ENCODE data around the gene CHAC1. TPM values are rescaled to one million over a fixed set of nuclear protein-coding genes. Genes with fewer than 3 reads are reported as not detected.
A peak's percentile ranks its signal among the peaks of the same experiment; 100 is the strongest.
"Not testable (repeated sequence)": the region's sequence is repeated elsewhere in the genome, so short reads cannot be mapped to it uniquely, and the experiment has no call there.

CHAC1 gene
- polyA plus RNA-seq, 6 donors from 2014 or later: 0.22 to 0.73 TPM; not detected in 4

DNA sequence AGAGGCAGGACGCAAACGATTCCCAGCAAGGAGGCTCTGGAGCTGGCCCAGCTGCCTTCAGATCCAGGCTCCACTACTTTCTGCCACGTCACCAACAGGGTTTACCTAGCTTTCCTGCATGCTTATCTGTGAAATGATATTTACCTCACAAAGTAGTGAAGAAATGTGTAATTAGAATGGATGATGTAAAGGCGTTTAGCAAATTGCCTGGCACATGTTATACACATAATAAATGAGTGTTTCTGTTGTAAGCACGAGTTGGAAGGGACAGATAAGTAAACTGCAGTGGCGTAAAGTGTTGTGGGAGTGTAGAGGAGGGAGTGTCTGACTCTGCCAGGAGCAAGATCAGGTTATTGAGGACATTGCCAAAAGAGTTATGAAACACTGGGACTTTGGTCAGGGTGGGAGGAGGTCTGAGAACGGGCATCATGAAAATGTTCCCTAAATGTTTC, 3.5 kb upstream of the CHAC1 start:
- H3K36me3 Mint-ChIP-seq: no peaks in the 10 kb centered on the region
- H3K27me3 Mint-ChIP-seq: peaks cover 21 to 24% (median 23%) of the 10 kb centered on the region in 3 donors
- no peaks in the 10 kb centered on the region for H3K9me3 Mint-ChIP-seq
- H3K4me3 Mint-ChIP-seq: no peak overlapping the region
- peaks cover 9 to 23% (median 20%) of the 10 kb centered on the region in 3 donors for H3K4me1 Mint-ChIP-seq
- ATAC-seq (ENCODE audit: low read depth in 2 of 2) (no peak), DNase-seq (no peak)
- peak overlapping the region in 1 of 6 donors; percentile 1 for H3K27ac Mint-ChIP-seq

DNA sequence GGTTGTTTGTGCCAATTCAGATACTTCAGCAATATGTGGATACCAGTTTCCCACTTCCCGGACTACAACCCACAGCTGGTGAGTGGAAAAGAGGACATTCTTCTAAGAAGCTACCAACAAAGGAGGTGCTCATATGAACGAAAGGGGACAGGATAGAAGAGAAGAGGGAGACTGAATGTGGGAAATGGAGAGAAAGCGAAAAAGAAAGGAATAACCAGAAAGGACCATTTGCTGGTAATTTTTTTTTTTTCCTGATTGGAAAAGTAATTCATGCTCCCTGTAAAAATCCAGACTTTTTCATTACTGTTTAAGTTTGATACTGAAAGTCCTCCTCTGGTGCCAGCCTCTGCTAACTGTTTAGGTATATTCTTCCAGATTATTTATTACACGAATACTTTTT, 1.5 kb upstream of the CHAC1 start:
- Mint-ChIP-seq H3K36me3 (no peaks in the 10 kb centered on the region), H3K4me3 (peak overlapping the region in 7 of 8 donors; percentile 22 to 95 (median 64)), H3K27me3 (peaks cover 20 to 23% (median 21%) of the 10 kb centered on the region in 3 donors), H3K27ac (no peak overlapping the region), H3K4me1 (peaks cover 9 to 23% (median 20%) of the 10 kb centered on the region in 3 donors), H3K9me3 (no peaks in the 10 kb centered on the region)
- no peak for DNase-seq
- ATAC-seq (ENCODE audit: low read depth in 2 of 2): no peak

DNA sequence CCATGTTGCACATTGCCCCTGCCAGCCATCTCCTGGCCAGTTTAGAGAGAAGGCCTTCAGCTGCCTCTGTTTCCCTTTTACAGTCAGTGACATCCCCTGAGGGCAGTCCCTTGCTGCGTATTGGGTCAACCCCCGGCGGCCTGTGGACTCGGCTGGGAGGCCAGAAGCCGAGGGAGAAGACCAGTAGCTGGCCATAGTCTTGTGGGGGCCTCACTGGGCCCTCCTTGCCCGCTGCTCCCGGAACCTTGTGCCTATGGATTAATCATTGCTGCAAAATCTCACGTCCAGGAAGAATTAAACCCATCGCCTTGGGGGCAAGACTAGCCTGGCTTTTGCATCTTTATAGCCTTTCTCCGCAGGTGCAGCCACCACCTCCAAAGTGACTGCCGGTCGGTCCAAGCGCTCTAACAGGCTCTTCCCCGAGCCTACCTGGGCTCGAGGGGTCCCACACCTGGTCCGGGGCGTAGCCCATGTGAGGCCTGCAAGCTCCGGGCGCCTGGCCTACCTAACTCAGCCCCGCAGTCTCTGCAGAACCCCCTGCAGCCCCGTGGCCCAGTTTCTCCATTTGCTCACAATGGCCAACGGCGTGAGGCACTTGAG, 870 bp upstream of the CHAC1 start:
- H3K9me3 Mint-ChIP-seq: no peaks in the 10 kb centered on the region
- ATAC-seq (ENCODE audit: low read depth in 2 of 2): no peak
- H3K4me1 Mint-ChIP-seq: peaks cover 9 to 23% (median 20%) of the 10 kb centered on the region in 3 donors
- peak overlapping the region in 2 of 6 donors; percentile 72 to 78 for H3K27ac Mint-ChIP-seq
- H3K27me3 Mint-ChIP-seq: peaks cover 20 to 21% (median 21%) of the 10 kb centered on the region in 3 donors
- no peak for DNase-seq
- H3K36me3 Mint-ChIP-seq: no peaks in the 10 kb centered on the region
- H3K4me3 Mint-ChIP-seq: peak overlapping the region; percentile 86 to 96 (median 94)

DNA sequence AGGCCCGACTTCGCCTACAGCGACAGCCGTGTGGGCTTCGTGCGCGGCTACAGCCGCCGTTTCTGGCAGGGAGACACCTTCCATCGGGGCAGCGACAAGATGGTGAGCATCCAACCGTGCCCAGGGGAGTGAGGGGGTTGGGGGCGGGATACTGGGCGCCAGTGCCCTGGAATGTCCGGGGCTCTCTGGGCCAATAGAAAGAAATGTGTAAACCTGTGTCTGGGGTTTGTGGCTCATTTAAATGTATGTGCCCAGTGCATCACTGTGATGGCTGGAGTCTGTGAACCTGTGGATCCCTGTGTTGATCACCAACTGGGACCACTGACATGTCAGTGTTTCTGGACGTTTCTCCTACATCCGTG, 423 bp downstream of the CHAC1 start:
- DNase-seq: no peak
- H3K27me3 Mint-ChIP-seq: peaks cover 12 to 14% (median 12%) of the 10 kb centered on the region in 3 donors

DNA sequence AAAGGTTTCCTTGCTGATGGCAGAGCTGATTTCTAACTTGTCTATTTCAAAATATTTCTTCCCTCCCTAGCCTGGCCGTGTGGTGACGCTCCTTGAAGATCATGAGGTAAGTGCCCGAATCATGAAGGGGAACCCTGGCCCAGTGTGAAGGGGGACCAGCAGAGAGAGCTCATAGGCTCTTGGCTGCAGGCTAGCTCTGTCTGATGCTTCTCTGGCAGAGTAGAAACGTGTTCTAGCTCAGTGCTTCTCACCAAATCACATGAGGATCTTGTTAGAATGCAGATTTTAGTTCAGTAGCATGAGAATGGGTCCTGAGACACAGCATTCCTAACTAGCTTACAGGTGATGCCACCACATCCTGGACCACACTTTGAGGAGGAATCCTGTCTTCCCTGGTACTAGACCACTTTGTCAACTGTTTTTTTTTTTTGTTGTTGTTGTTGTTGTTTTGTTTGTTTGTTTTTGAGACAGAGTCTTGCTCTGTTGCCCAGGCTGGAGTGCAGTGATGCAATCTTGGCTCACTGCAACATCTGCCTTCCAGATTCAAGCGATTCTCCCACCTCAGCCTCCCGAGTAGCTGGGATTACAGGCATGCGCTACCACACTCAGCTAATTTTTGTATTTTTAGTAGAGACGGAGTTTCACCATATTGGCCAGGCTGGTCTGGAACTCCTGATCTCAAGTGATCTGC, 1.0 kb downstream of the CHAC1 start:
- Mint-ChIP-seq H3K27ac (peak overlapping the region in 4 of 6 donors; percentile 54 to 88 (median 77)), H3K4me3 (peak overlapping the region; percentile 86 to 96 (median 94)), H3K4me1 (peaks cover 14 to 25% (median 20%) of the 10 kb centered on the region in 3 donors)
- not testable (repeated sequence) for H3K36me3 Mint-ChIP-seq; H3K27me3 Mint-ChIP-seq; ATAC-seq (ENCODE audit: low read depth in 2 of 2); DNase-seq; H3K9me3 Mint-ChIP-seq

More for the DNA sequence above, 423 bp downstream of the CHAC1 start:
- H3K27ac Mint-ChIP-seq: peak overlapping the region in 1 of 6 donors; percentile 54
- no peak for ATAC-seq (ENCODE audit: low read depth in 2 of 2)
- no peaks in the 10 kb centered on the region for H3K36me3 Mint-ChIP-seq
- peaks cover 11 to 23% (median 20%) of the 10 kb centered on the region in 3 donors for H3K4me1 Mint-ChIP-seq
- no peaks in the 10 kb centered on the region for H3K9me3 Mint-ChIP-seq
- peak overlapping the region; percentile 86 to 96 (median 94) for H3K4me3 Mint-ChIP-seq

DNA sequence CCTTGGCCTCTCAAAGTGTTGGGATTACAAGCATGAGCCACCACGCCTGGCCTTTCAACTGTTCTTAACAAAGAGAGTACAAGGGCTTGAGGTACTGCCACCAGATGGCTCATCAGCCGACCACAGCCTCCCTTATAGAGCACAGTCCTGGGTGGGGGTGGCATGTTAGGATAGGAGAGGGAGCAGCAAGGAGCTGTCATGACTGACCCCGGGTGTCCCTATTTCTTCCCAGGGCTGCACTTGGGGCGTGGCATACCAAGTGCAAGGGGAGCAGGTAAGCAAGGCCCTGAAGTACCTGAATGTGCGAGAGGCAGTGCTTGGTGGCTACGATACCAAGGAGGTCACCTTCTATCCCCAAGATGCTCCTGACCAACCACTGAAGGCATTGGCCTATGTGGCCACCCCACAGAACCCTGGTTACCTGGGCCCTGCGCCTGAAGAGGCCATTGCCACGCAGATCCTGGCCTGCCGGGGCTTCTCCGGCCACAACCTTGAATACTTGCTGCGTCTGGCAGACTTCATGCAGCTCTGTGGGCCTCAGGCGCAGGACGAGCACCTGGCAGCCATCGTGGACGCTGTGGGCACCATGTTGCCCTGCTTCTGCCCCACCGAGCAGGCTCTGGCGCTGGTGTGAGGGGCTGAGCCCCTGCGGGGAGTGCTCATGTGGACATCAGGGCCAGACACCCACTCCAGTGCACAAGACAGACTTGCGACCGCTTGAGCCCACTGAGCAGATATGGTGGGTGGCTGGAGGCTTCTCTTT, 2.1 kb downstream of the CHAC1 start:
- no peak for DNase-seq
- H3K9me3 Mint-ChIP-seq: no peaks in the 10 kb centered on the region
- H3K27me3 Mint-ChIP-seq: no peaks in the 10 kb centered on the region
- no peak for ATAC-seq (ENCODE audit: low read depth in 2 of 2)
- H3K36me3 Mint-ChIP-seq: no peaks in the 10 kb centered on the region
- peaks cover 22 to 31% (median 30%) of the 10 kb centered on the region in 3 donors for H3K4me1 Mint-ChIP-seq
- no peak overlapping the region for H3K27ac Mint-ChIP-seq
- H3K4me3 Mint-ChIP-seq: peak overlapping the region in 6 of 8 donors; percentile 41 to 96 (median 90)

DNA sequence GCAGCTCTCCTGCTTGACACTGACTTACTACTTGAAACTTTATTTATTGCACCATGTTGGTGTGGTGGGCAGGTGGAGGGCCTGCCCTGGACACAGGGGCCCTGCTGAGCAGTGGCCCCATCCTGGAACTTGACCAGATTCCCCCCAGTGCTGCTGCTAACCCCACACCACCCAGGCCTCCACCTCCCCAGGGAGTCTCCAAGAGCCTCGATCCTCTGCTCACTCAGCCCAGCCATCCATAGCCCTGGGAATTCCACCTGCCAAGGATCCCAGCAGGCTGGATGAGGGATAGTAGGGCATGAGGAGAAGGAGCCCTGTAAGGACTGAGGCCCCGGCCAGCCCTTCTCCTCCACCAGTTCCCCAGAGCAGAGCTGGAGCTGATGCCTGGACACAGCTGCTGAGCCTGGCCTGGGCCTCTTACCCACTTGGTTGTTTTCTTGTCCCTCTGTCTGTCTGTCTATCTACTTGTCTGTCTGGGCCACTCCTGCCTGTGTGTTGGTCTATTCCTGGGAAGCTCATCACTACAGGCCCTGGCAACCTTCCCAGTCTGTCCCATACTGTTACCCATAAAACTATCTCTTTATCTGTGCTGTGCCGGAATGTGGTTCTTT, 2.8 kb downstream of the CHAC1 start:
- peaks cover 23 to 31% (median 30%) of the 10 kb centered on the region in 3 donors for H3K4me1 Mint-ChIP-seq
- no peaks in the 10 kb centered on the region for H3K27me3 Mint-ChIP-seq
- H3K27ac Mint-ChIP-seq: no peak overlapping the region

DNA sequence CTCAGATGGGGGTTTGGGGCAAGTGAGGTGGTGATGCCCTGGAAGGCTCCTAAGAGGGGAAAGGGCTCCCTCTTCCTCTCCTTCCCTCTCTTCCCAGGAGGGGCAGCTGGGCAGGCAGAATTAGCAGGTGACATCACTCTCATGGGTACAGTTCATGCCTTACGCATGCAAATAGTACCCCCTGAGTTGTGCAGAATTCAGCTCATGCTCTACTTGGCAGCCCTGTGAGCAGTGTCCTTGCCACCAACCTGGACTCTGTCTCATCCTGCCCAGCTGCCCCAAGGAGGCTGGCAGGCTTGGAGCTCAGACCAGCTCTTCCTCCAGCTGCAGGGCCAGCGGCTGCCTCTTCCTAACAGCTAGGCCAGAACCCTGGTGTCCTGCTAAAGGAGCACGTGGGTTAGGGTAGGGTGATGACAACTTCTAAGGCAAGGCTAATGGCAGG, 3.3 kb downstream of the CHAC1 start:
- no peaks in the 10 kb centered on the region for H3K27me3 Mint-ChIP-seq

More for the DNA sequence above, 2.8 kb downstream of the CHAC1 start:
- peak overlapping the region in 3 of 8 donors; percentile 9 to 81 (median 77) for H3K4me3 Mint-ChIP-seq
- ATAC-seq (ENCODE audit: low read depth in 2 of 2) (no peak), DNase-seq (no peak)
- no peaks in the 10 kb centered on the region for H3K36me3 Mint-ChIP-seq
- no peaks in the 10 kb centered on the region for H3K9me3 Mint-ChIP-seq

DNA sequence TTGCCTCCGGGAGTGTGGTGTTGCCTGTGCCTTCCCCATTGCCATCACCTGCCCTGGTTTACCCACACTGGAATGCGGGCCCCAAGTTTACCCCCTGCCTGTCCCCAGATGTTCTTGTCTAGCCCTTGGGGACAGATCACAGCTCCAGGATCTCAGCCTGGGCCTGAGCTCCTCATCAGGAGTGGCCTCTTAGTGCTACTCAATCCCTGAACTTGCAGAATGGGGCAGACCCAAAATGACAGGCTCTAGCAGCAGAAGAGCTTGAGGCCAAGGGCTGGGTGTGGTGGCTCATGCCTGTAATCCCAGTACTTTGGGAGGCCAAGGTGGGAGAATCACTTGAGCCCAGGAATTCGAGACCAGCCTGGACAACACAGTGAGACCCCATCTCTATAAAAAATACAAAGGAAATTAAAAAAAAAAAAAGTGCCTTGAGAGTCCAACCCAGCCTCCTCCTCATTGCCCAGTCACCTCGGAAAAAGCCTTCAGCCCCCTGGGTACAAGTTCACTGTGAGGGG, 3.8 kb downstream of the CHAC1 start:
- ATAC-seq (ENCODE audit: low read depth in 2 of 2) (no peak), DNase-seq (no peak)
- peak overlapping the region in 1 of 8 donors; percentile 9 for H3K4me3 Mint-ChIP-seq

More for the DNA sequence above, 3.3 kb downstream of the CHAC1 start:
- ATAC-seq (ENCODE audit: low read depth in 2 of 2) (no peak), DNase-seq (no peak)
- no peaks in the 10 kb centered on the region for H3K36me3 Mint-ChIP-seq
- no peak overlapping the region for H3K27ac Mint-ChIP-seq
- no peaks in the 10 kb centered on the region for H3K9me3 Mint-ChIP-seq
- H3K4me3 Mint-ChIP-seq: peak overlapping the region in 2 of 8 donors; percentile 9 to 61
- H3K4me1 Mint-ChIP-seq: peaks cover 23 to 31% (median 30%) of the 10 kb centered on the region in 3 donors

DNA sequence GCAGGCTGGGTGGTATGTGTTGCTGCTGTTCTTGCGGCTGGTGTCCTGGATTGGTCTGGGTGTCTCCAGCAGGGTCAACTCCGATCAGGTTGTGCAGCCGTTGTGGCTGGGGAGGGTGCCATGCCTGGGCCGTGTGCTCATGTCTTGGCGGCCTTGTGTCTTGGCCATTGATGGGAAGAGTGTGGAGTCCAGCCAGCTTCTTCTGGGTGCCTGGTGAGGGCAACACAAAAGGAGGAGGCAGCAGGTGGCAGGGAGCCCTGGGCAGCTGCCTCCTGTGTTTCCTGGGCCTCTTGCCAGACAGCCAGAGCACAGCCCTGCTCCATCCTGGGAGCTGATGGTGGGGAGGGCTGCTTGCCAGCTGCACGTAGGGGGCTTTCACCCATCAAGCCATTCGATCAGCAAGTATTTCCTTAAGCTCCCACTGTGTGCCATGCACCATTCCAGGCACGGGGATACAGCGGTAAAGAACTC, 4.3 kb downstream of the CHAC1 start:
- DNase-seq (no peak), ATAC-seq (ENCODE audit: low read depth in 2 of 2) (no peak)
- H3K4me1 Mint-ChIP-seq: peaks cover 22 to 26% (median 24%) of the 10 kb centered on the region in 3 donors
- H3K9me3 Mint-ChIP-seq: no peaks in the 10 kb centered on the region
- H3K27ac Mint-ChIP-seq: peak overlapping the region in 1 of 6 donors; percentile 43
- no peaks in the 10 kb centered on the region for H3K36me3 Mint-ChIP-seq
- H3K4me3 Mint-ChIP-seq: no peak overlapping the region
- H3K27me3 Mint-ChIP-seq: no peaks in the 10 kb centered on the region

More for the DNA sequence above, 3.8 kb downstream of the CHAC1 start:
- no peaks in the 10 kb centered on the region for H3K27me3 Mint-ChIP-seq
- H3K4me1 Mint-ChIP-seq: peaks cover 23 to 30% (median 29%) of the 10 kb centered on the region in 3 donors
- H3K36me3 Mint-ChIP-seq: no peaks in the 10 kb centered on the region
- H3K27ac Mint-ChIP-seq: no peak overlapping the region
- no peaks in the 10 kb centered on the region for H3K9me3 Mint-ChIP-seq

DNA sequence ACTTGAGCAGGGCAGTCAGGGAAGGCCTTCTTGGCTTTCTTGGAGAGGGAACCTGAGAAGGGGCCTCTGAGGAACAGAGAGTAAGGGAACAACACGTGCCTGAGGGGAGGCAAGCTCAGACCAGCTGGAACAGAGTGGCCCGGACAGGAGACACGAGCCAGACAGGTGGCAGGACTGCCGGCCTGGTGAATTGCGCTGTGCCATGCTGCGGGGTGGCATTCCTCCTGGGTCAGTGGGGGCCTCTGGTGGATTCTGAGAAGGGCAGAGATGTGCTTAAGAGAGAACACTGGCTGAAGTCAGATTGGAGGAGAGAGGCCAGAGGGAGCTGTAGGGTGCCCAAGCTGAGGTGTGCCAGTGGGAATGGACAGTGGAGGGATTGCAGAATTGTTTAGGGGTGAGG, 4.9 kb downstream of the CHAC1 start:
- peak overlapping the region in 2 of 6 donors; percentile 43 to 96 for H3K27ac Mint-ChIP-seq
- ATAC-seq (ENCODE audit: low read depth in 2 of 2) (no peak), DNase-seq (no peak)
- H3K9me3 Mint-ChIP-seq: peaks cover 0 to under 1% (median 0%) of the 10 kb centered on the region in 7 donors
- H3K36me3 Mint-ChIP-seq: no peaks in the 10 kb centered on the region
- peaks cover 0 to 5% (median 3%) of the 10 kb centered on the region in 3 donors for H3K27me3 Mint-ChIP-seq
- H3K4me3 Mint-ChIP-seq: no peak overlapping the region
- peaks cover 19 to 21% (median 20%) of the 10 kb centered on the region in 3 donors for H3K4me1 Mint-ChIP-seq

DNA sequence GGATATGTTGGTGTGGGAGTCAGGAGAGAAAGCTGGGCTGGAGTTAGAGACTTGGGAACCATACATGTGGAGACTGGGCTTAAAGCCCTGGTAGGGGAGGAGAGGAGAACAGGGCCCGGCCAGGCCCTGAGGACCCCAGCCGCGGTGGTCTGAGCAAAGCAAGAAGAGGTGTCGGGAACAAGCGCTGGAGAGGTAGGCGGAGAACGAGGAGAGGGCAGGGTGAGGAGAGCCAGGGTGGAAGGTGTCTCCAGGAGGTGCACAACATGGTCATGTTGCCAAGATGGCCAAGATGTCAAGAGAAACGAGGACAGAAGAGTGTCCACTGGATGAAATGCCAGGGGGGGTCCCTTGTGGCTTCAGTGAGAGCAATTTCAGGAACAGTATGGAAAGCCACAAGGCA, 5.5 kb downstream of the CHAC1 start:
- Mint-ChIP-seq H3K4me3 (peak overlapping the region in 2 of 8 donors; percentile 4 to 12), H3K9me3 (peaks cover 0 to 1% (median 0%) of the 10 kb centered on the region in 7 donors), H3K4me1 (peaks cover 14 to 19% (median 15%) of the 10 kb centered on the region in 3 donors), H3K27me3 (peaks cover 0 to 9% (median 6%) of the 10 kb centered on the region in 3 donors), H3K27ac (peak overlapping the region in 2 of 6 donors; percentile 43 to 53), H3K36me3 (no peaks in the 10 kb centered on the region)
- ATAC-seq (ENCODE audit: low read depth in 2 of 2) (no peak), DNase-seq (no peak)
